ENCODE measurements around the gene NEK7. TPM values are rescaled to one million over a fixed set of nuclear protein-coding genes. Genes with fewer than 3 reads are reported as not detected.

NEK7 gene
- total and polyA plus RNA-seq, 2 of the 8 experiments (the other 6 are each of a cell fraction or from before 2014, with no cell fraction given), result 5.1 to 10.0 TPM

DNA sequence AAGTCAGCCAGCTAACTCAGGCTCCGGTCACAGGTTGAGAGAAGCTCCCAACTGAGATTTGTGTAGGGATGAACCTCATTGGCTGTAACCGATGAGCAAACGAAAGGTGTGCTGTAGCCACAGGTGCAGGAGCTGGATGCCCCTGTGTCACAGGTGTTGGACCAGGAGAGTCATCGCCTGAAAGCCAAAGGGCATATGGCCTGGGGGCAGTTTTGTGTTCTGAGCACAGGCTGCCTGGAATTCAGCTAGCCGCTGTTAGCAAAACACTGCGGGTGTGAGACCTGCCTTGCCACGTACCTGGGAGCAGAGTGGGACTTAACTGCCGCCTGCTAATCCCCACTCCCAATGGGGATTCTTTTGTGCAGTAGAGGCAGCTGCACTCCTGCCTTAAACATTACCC lies 55.3 kb downstream of the NEK7 start:
- Histone ChIP-seq H3K27me3 (replicated peaks in 1 of 4; ENCODE audit: control insufficient read depth in 3 of 4, extremely low read depth in 1 of 4, insufficient read depth in 3 of 4, low read length in 3 of 4) (no peaks in the 10 kb centered on the region), H4K5ac (ENCODE audit: insufficient read length, low read depth, low read length) (no peak overlapping the region), H3K18ac (ENCODE audit: extremely low read depth, low read length) (no peak overlapping the region), H3K79me1 (ENCODE audit: low read depth, low read length) (no peaks in the 10 kb centered on the region), H2AFZ (ENCODE audit: low read length) (no peak overlapping the region), H3K4me3 (ENCODE audit: extremely low read depth in 1 of 4, insufficient read depth in 2 of 4, low read depth in 3 of 4, low read length in 4 of 4) (no peak overlapping the region), H2BK20ac (ENCODE audit: low read length) (no peak overlapping the region), H3K36me3 (ENCODE audit: control insufficient read depth in 2 of 4, insufficient read depth in 4 of 4, low read length in 3 of 4) (no peaks in the 10 kb centered on the region), H2BK15ac (ENCODE audit: low read length) (no peak overlapping the region), H3K14ac (ENCODE audit: insufficient read length) (no peak overlapping the region), H3K23ac (ENCODE audit: insufficient read length) (no peak overlapping the region), H3K23me2 (ENCODE audit: low read depth, low read length) (no peaks in the 10 kb centered on the region), H4K8ac (ENCODE audit: extremely low read depth, insufficient read depth, low read length) (no peak overlapping the region), H3K4me1 (replicated peaks in 1 of 4; ENCODE audit: control insufficient read depth in 3 of 4, insufficient read depth in 4 of 4, low read length in 3 of 4) (peaks cover 0 to 2% (median 0%) of the 10 kb centered on the region in 4 experiments; a peak in 1 of 7 replicates), H2BK5ac (ENCODE audit: low read depth, low read length) (no peak overlapping the region), H3K27ac (ENCODE audit: low read depth, low read length) (no peak overlapping the region), H3K9ac (replicated peaks in 1 of 4; ENCODE audit: extremely low read depth in 1 of 4, low read depth in 3 of 4, low read length in 3 of 4) (no peak overlapping the region), H4K20me1 (replicated peaks in 1 of 2; ENCODE audit: control insufficient read depth in 1 of 2, insufficient read depth in 2 of 2, low read length in 2 of 2) (no peaks in the 10 kb centered on the region), H4K91ac (replicated peaks; ENCODE audit: insufficient read length, low read length) (no peak overlapping the region), H3K4ac (replicated peaks; ENCODE audit: insufficient read length, low read depth, low read length) (no peak overlapping the region), H2AK5ac (ENCODE audit: low read depth, low read length) (no peak overlapping the region), H2BK120ac (replicated peaks; ENCODE audit: low read depth, low read length) (no peak overlapping the region), H3K79me2 (ENCODE audit: control insufficient read depth in 1 of 2, insufficient read depth in 2 of 2, low read length in 2 of 2) (peaks cover 0 to 9% of the 10 kb centered on the region in 2 experiments; a peak in 1 of 4 replicates), H3K9me3 (ENCODE audit: insufficient read depth in 2 of 2, low read depth in 1 of 2, low read length in 1 of 2) (peaks cover 3 to 4% of the 10 kb centered on the region in 2 experiments; a peak in 2 of 4 replicates), H3K4me2 (ENCODE audit: insufficient read depth in 1 of 2, low read depth in 2 of 2, low read length in 2 of 2) (no peak overlapping the region), H3K56ac (replicated peaks; ENCODE audit: insufficient read length, low read depth, low read length) (no peak overlapping the region), H2BK12ac (ENCODE audit: low read depth, low read length) (no peak overlapping the region)
- ChIA-PET POLR2A (ENCODE audit: partially characterized antibody) (no interaction called here), CTCF (ENCODE audit: partially characterized antibody) (no interaction called here)
- DNase-seq (ENCODE audit: low read depth in 1 of 2, low spot score in 2 of 2) (no peak), FAIRE-seq (no peak)
- TF ChIP-seq, protein P1, sequence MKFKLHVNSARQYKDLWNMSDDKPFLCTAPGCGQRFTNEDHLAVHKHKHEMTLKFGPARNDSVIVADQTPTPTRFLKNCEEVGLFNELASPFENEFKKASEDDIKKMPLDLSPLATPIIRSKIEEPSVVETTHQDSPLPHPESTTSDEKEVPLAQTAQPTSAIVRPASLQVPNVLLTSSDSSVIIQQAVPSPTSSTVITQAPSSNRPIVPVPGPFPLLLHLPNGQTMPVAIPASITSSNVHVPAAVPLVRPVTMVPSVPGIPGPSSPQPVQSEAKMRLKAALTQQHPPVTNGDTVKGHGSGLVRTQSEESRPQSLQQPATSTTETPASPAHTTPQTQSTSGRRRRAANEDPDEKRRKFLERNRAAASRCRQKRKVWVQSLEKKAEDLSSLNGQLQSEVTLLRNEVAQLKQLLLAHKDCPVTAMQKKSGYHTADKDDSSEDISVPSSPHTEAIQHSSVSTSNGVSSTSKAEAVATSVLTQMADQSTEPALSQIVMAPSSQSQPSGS (IDR thresholded peaks at IDR 0.05; ENCODE audit: low read length), result no peak
- TF ChIP-seq, protein P2, sequence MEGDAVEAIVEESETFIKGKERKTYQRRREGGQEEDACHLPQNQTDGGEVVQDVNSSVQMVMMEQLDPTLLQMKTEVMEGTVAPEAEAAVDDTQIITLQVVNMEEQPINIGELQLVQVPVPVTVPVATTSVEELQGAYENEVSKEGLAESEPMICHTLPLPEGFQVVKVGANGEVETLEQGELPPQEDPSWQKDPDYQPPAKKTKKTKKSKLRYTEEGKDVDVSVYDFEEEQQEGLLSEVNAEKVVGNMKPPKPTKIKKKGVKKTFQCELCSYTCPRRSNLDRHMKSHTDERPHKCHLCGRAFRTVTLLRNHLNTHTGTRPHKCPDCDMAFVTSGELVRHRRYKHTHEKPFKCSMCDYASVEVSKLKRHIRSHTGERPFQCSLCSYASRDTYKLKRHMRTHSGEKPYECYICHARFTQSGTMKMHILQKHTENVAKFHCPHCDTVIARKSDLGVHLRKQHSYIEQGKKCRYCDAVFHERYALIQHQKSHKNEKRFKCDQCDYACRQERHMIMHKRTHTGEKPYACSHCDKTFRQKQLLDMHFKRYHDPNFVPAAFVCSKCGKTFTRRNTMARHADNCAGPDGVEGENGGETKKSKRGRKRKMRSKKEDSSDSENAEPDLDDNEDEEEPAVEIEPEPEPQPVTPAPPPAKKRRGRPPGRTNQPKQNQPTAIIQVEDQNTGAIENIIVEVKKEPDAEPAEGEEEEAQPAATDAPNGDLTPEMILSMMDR (IDR thresholded peaks at IDR 0.05; ENCODE audit: control extremely low read depth in 1 of 3, insufficient read depth in 1 of 3, low read depth in 1 of 3, low read length in 3 of 3), result no peak
- no peak for TF ChIP-seq TBP (IDR thresholded peaks at IDR 0.05; ENCODE audit: low read depth, low read length)
- no peak for TF ChIP-seq SIRT6 (IDR thresholded peaks at IDR 0.05; ENCODE audit: low read length)
- no peak for TF ChIP-seq CHD1 (IDR thresholded peaks at IDR 0.05; ENCODE audit: low read depth, low read length)
- TF ChIP-seq CBX8 (IDR thresholded peaks at IDR 0.05; ENCODE audit: borderline replicate concordance, low read depth, low read length), result no peak
- no peak for TF ChIP-seq SP1 (IDR thresholded peaks at IDR 0.05; ENCODE audit: low read depth, low read length)
- TF ChIP-seq CBX5 (IDR thresholded peaks at IDR 0.05; ENCODE audit: low read depth, low read length), result no peak
- no peak for TF ChIP-seq BCL11A (IDR thresholded peaks at IDR 0.05; ENCODE audit: low read depth in 2 of 2, low read length in 2 of 2)
- no peak for TF ChIP-seq TAF1 (IDR thresholded peaks at IDR 0.05; ENCODE audit: low read depth, low read length)
- no peak for TF ChIP-seq JUN (IDR thresholded peaks at IDR 0.05; ENCODE audit: low read depth, low read length)
- 96% methylated on average over 8 of the region's 8 CpGs; no CpG with 5 or more reads in 1 of the 2 experiments for WGBS, 2 experiments (ENCODE audit: extremely low coverage in 1 of 2, insufficient coverage in 1 of 2, insufficient read length in 1 of 2, insufficient replicate concordance in 2 of 2, low coverage in 1 of 2, low lambda C conversion rate in 2 of 2, missing lambda C conversion rate in 1 of 2)

Measured in H1 (cell line).